Coronary artery (tissue), 2 donors: ENCODE results near the gene RHOT1.
"Not testable (repeated sequence)": the region's sequence is repeated elsewhere in the genome, so short reads cannot be mapped to it uniquely, and the experiment has no call there.

Experiments
- DNase-seq: peaks from one replicate; pipeline ENCODE4 v3.0.0-alpha.2; 2017; ENCODE audit warnings: low spot score
- H3K27ac ChIP-seq, 2 donors: fragments of 200-600 bp; sonication (generic); one replicate each; pipeline ENCODE4 v1.5.1; 2016 to 2019
- H3K4me3 ChIP-seq: fragments of 200-600 bp; sonication (generic); 2 replicates; pipeline ENCODE4 v1.5.1; 2016; ENCODE audit warnings: mild to moderate bottlenecking, moderate library complexity
- TF ChIP-seq, protein P1 (sequence below): fragments of 200-600 bp; sonication (generic); IDR thresholded peaks from one replicate; pipeline ENCODE4 v1.5.1; 2019; ENCODE audit warnings: antibody characterized with exemption

RHOT1 gene

GRCh38 chr17:32161029-32161428 is 18.7 kb downstream of the RHOT1 start:
- Histone ChIP-seq H3K4me3 (no peak overlapping the region), H3K27ac (no peak overlapping the region)
- DNase-seq: no peak
- TF ChIP-seq, protein P1, sequence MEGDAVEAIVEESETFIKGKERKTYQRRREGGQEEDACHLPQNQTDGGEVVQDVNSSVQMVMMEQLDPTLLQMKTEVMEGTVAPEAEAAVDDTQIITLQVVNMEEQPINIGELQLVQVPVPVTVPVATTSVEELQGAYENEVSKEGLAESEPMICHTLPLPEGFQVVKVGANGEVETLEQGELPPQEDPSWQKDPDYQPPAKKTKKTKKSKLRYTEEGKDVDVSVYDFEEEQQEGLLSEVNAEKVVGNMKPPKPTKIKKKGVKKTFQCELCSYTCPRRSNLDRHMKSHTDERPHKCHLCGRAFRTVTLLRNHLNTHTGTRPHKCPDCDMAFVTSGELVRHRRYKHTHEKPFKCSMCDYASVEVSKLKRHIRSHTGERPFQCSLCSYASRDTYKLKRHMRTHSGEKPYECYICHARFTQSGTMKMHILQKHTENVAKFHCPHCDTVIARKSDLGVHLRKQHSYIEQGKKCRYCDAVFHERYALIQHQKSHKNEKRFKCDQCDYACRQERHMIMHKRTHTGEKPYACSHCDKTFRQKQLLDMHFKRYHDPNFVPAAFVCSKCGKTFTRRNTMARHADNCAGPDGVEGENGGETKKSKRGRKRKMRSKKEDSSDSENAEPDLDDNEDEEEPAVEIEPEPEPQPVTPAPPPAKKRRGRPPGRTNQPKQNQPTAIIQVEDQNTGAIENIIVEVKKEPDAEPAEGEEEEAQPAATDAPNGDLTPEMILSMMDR: no peak

GRCh38 chr17:32161506-32162365 is 19.4 kb downstream of the RHOT1 start:
- no peak for DNase-seq
- TF ChIP-seq, protein P1: no peak
- Histone ChIP-seq H3K4me3 (no peak overlapping the region), H3K27ac (no peak overlapping the region)

GRCh38 chr17:32174889-32175288 is 32.6 kb downstream of the RHOT1 start:
- no peak overlapping the region for H3K4me3 ChIP-seq
- no peak for DNase-seq
- H3K27ac ChIP-seq: no peak overlapping the region
- TF ChIP-seq, protein P1: no peak

DNA sequence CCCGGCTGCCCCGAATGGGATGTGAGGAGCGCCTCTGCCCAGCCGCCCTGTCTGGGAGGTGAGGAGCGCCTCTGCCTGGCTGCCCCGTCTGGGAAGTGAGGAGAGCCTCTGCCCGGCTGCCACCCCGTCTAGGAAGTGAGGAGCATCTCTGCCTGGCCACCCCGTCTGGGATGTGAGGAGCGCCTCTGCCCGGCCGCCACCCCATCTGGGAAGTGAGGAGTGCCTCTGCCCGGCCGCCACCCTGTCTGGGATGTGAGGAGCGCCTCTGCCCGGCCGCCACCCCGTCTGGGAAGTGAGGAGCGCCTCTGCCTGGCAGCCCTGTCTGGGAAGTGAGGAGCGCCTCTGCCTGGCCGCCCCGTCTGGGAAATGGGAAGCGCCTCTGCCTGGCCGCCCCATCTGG is 36.4 kb downstream of the RHOT1 start:
- not testable (repeated sequence) for DNase-seq, H3K27ac ChIP-seq, H3K4me3 ChIP-seq

DNA sequence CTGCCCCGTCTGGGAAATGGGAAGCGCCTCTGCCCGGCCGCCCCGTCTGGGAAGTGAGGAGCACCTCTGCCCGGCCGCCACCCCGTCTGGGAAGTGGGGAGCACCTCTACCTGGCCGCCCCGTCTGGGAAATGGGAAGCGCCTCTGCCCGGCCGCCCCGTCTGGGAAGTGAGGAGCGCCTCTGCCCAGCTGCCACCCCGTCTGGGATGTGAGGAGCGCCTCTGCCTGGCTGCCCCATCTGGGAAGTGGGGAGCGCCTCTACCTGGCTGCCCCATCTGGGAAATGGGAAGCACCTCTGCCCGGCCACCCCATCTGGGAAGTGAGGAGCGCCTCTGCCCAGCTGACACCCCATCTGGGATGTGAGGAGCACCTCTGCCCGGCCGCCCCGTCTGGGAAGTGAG is 36.8 kb downstream of the RHOT1 start:
- not testable (repeated sequence) for H3K27ac ChIP-seq, H3K4me3 ChIP-seq, DNase-seq

DNA sequence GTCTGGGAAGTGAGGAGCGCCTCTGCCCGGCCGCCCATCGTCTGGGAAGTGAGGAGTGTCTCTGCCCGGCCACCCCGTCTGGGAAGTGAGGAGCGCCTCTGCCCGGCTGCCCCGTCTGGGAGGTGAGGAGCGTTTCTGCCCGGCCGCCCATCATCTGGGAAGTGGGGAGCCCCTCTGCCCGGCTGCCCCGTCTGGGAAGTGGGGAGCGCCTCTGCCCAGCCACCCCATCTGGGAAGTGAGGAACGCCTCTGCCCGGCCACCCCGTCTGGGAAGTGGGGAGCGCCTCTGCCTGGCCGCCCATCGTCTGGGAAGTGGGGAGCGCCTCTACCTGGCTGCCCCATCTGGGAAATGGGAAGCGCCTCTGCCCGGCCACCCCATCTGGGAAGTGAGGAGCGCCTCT is 37.2 kb downstream of the RHOT1 start:
- H3K27ac ChIP-seq, H3K4me3 ChIP-seq, DNase-seq: not testable (repeated sequence)

GRCh38 chr17:32180262-32180661 is 38.0 kb downstream of the RHOT1 start:
- not testable (repeated sequence) for H3K4me3 ChIP-seq, H3K27ac ChIP-seq, DNase-seq

GRCh38 chr17:32185875-32186274 is 43.6 kb downstream of the RHOT1 start:
- H3K27ac ChIP-seq: no peak overlapping the region
- TF ChIP-seq, protein P1: no peak
- H3K4me3 ChIP-seq: no peak overlapping the region
- DNase-seq: no peak

DNA sequence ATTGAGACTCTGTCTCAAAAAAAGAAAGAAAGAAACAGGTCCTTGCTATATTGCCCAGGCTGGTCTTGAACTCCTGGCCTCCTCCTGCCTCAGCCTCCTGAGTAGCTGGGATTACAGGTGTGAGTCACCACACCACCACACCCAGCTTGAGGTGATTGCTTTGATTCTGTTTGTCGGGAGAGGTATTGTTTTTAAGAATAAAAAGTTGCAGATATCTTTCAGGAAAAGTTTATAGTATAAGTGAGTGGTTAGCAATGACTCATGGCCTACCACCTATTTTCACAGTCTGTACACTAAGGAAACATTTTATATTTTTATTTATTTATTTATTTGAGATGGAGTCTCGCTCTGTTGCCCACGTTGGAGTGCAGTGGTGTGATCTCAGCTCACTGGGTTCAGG is 45.0 kb downstream of the RHOT1 start:
- no peak for DNase-seq
- Histone ChIP-seq H3K4me3 (no peak overlapping the region), H3K27ac (no peak overlapping the region)
- TF ChIP-seq, protein P1: no peak
